ENCODE measurements around the gene OTOP2.

- TF ChIP-seq EZH2 (IDR thresholded peaks at IDR 0.05; ENCODE audit: insufficient read depth, poor library complexity, severe bottlenecking) (no peak), EZH2phosphoT487 (IDR thresholded peaks at IDR 0.05; ENCODE audit: insufficient read depth, low read depth) (no peak)
These were observed 30.0 kb downstream of the OTOP2 start for GRCh38 chr17:74954115-74954514.
